ENCODE data around the gene MCM9.

MCM9 gene

GRCh38 chr6:118965371-118965770 is 30.4 kb upstream of the MCM9 start:
- Histone ChIP-seq H3K27me3 (ENCODE audit: control insufficient read depth in 1 of 2, insufficient read depth in 2 of 2, low read length in 2 of 2) (no peaks in the 10 kb centered on the region), H3K9ac (ENCODE audit: low read length in 2 of 2) (no peak overlapping the region), H3K4me3 (ENCODE audit: low read length in 2 of 2) (no peak overlapping the region), H3K4me1 (ENCODE audit: control insufficient read depth, insufficient read depth, low read length) (no peaks in the 10 kb centered on the region), H3K36me3 (ENCODE audit: control insufficient read depth in 2 of 2, insufficient read depth in 2 of 2, low read length in 2 of 2) (no peaks in the 10 kb centered on the region), H3K27ac (ENCODE audit: low read length) (no peak overlapping the region), H3K9me3 (ENCODE audit: control insufficient read depth in 2 of 2, low read length in 2 of 2) (no peaks in the 10 kb centered on the region)

- no peak overlapping the region for H3K27ac ChIP-seq (ENCODE audit: low read length)
- H3K36me3 ChIP-seq (ENCODE audit: control insufficient read depth in 2 of 2, insufficient read depth in 2 of 2, low read length in 2 of 2) = no peaks in the 10 kb centered on the region
- H3K27me3 ChIP-seq (ENCODE audit: control insufficient read depth in 1 of 2, insufficient read depth in 2 of 2, low read length in 2 of 2) = no peaks in the 10 kb centered on the region
- no peaks in the 10 kb centered on the region for H3K9me3 ChIP-seq (ENCODE audit: control insufficient read depth in 2 of 2, low read length in 2 of 2)
- H3K4me3 ChIP-seq (ENCODE audit: low read length in 2 of 2) = no peak overlapping the region
- no peak overlapping the region for H3K9ac ChIP-seq (ENCODE audit: low read length in 2 of 2)
- no peaks in the 10 kb centered on the region for H3K4me1 ChIP-seq (ENCODE audit: control insufficient read depth, insufficient read depth, low read length)
Observed at GRCh38 chr6:118963003-118963402, 28.0 kb upstream of the MCM9 start.

- Histone ChIP-seq H3K4me1 (ENCODE audit: control insufficient read depth, insufficient read depth, low read length) (no peaks in the 10 kb centered on the region), H3K4me3 (ENCODE audit: low read length in 2 of 2) (no peak overlapping the region), H3K27me3 (ENCODE audit: control insufficient read depth in 1 of 2, insufficient read depth in 2 of 2, low read length in 2 of 2) (no peaks in the 10 kb centered on the region), H3K36me3 (ENCODE audit: control insufficient read depth in 2 of 2, insufficient read depth in 2 of 2, low read length in 2 of 2) (no peaks in the 10 kb centered on the region), H3K9me3 (ENCODE audit: control insufficient read depth in 2 of 2, low read length in 2 of 2) (no peaks in the 10 kb centered on the region), H3K27ac (ENCODE audit: low read length) (no peak overlapping the region), H3K9ac (ENCODE audit: low read length in 2 of 2) (no peak overlapping the region)
Observed at GRCh38 chr6:118959903-118960302, 24.9 kb upstream of the MCM9 start.

GRCh38 chr6:118953391-118953790 is 18.4 kb upstream of the MCM9 start:
- no peak overlapping the region for H3K9ac ChIP-seq (ENCODE audit: low read length in 2 of 2)
- H3K4me1 ChIP-seq (ENCODE audit: control insufficient read depth, insufficient read depth, low read length) = no peaks in the 10 kb centered on the region
- no peaks in the 10 kb centered on the region for H3K9me3 ChIP-seq (ENCODE audit: control insufficient read depth in 2 of 2, low read length in 2 of 2)
- H3K27me3 ChIP-seq (ENCODE audit: control insufficient read depth in 1 of 2, insufficient read depth in 2 of 2, low read length in 2 of 2) = no peaks in the 10 kb centered on the region
- no peak overlapping the region for H3K4me3 ChIP-seq (ENCODE audit: low read length in 2 of 2)
- no peaks in the 10 kb centered on the region for H3K36me3 ChIP-seq (ENCODE audit: control insufficient read depth in 2 of 2, insufficient read depth in 2 of 2, low read length in 2 of 2)
- H3K27ac ChIP-seq (ENCODE audit: low read length) = no peak overlapping the region

- H3K4me1 ChIP-seq (ENCODE audit: control insufficient read depth, insufficient read depth, low read length) = no peaks in the 10 kb centered on the region
- H3K27me3 ChIP-seq (ENCODE audit: control insufficient read depth in 1 of 2, insufficient read depth in 2 of 2, low read length in 2 of 2) = no peaks in the 10 kb centered on the region
Observed at GRCh38 chr6:118952683-118953082, 17.7 kb upstream of the MCM9 start.

GRCh38 chr6:118945217-118945616 is 10.3 kb upstream of the MCM9 start:
- Histone ChIP-seq H3K27me3 (ENCODE audit: control insufficient read depth in 1 of 2, insufficient read depth in 2 of 2, low read length in 2 of 2) (no peaks in the 10 kb centered on the region), H3K36me3 (ENCODE audit: control insufficient read depth in 2 of 2, insufficient read depth in 2 of 2, low read length in 2 of 2) (no peaks in the 10 kb centered on the region), H3K4me3 (ENCODE audit: low read length in 2 of 2) (no peak overlapping the region), H3K27ac (ENCODE audit: low read length) (no peak overlapping the region), H3K4me1 (ENCODE audit: control insufficient read depth, insufficient read depth, low read length) (no peaks in the 10 kb centered on the region), H3K9ac (ENCODE audit: low read length in 2 of 2) (no peak overlapping the region), H3K9me3 (ENCODE audit: control insufficient read depth in 2 of 2, low read length in 2 of 2) (peaks cover 0 to 3% of the 10 kb centered on the region in 2 donors)

More at GRCh38 chr6:118952683-118953082, 17.7 kb upstream of the MCM9 start:
- Histone ChIP-seq H3K9ac (ENCODE audit: low read length in 2 of 2) (no peak overlapping the region), H3K4me3 (ENCODE audit: low read length in 2 of 2) (no peak overlapping the region), H3K36me3 (ENCODE audit: control insufficient read depth in 2 of 2, insufficient read depth in 2 of 2, low read length in 2 of 2) (no peaks in the 10 kb centered on the region), H3K27ac (ENCODE audit: low read length) (no peak overlapping the region), H3K9me3 (ENCODE audit: control insufficient read depth in 2 of 2, low read length in 2 of 2) (peaks cover 0 to 3% of the 10 kb centered on the region in 2 donors)

- no peak overlapping the region for H3K9ac ChIP-seq (ENCODE audit: low read length in 2 of 2)
- no peak overlapping the region for H3K27ac ChIP-seq (ENCODE audit: low read length)
Observed at GRCh38 chr6:118940770-118941169, 5.8 kb upstream of the MCM9 start.

GRCh38 chr6:118939683-118940082 is 4.7 kb upstream of the MCM9 start:
- Histone ChIP-seq H3K27ac (ENCODE audit: low read length) (no peak overlapping the region), H3K4me1 (ENCODE audit: control insufficient read depth, insufficient read depth, low read length) (no peaks in the 10 kb centered on the region), H3K27me3 (ENCODE audit: control insufficient read depth in 1 of 2, insufficient read depth in 2 of 2, low read length in 2 of 2) (no peaks in the 10 kb centered on the region), H3K36me3 (ENCODE audit: control insufficient read depth in 2 of 2, insufficient read depth in 2 of 2, low read length in 2 of 2) (no peaks in the 10 kb centered on the region), H3K9ac (ENCODE audit: low read length in 2 of 2) (no peak overlapping the region), H3K4me3 (ENCODE audit: low read length in 2 of 2) (no peak overlapping the region), H3K9me3 (ENCODE audit: control insufficient read depth in 2 of 2, low read length in 2 of 2) (no peaks in the 10 kb centered on the region)

More at GRCh38 chr6:118940770-118941169, 5.8 kb upstream of the MCM9 start:
- Histone ChIP-seq H3K4me1 (ENCODE audit: control insufficient read depth, insufficient read depth, low read length) (no peaks in the 10 kb centered on the region), H3K4me3 (ENCODE audit: low read length in 2 of 2) (no peak overlapping the region), H3K27me3 (ENCODE audit: control insufficient read depth in 1 of 2, insufficient read depth in 2 of 2, low read length in 2 of 2) (no peaks in the 10 kb centered on the region), H3K36me3 (ENCODE audit: control insufficient read depth in 2 of 2, insufficient read depth in 2 of 2, low read length in 2 of 2) (no peaks in the 10 kb centered on the region), H3K9me3 (ENCODE audit: control insufficient read depth in 2 of 2, low read length in 2 of 2) (no peaks in the 10 kb centered on the region)

- peak overlapping the region in 1 of 2 donors; percentile 92 for H3K4me3 ChIP-seq (ENCODE audit: low read length in 2 of 2)
- H3K27me3 ChIP-seq (ENCODE audit: control insufficient read depth in 1 of 2, insufficient read depth in 2 of 2, low read length in 2 of 2) = no peaks in the 10 kb centered on the region
- no peaks in the 10 kb centered on the region for H3K4me1 ChIP-seq (ENCODE audit: control insufficient read depth, insufficient read depth, low read length)
- no peak overlapping the region for H3K27ac ChIP-seq (ENCODE audit: low read length)
- peaks cover 0 to 4% of the 10 kb centered on the region in 2 donors for H3K36me3 ChIP-seq (ENCODE audit: control insufficient read depth in 2 of 2, insufficient read depth in 2 of 2, low read length in 2 of 2)
- H3K9ac ChIP-seq (ENCODE audit: low read length in 2 of 2) = no peak overlapping the region
- no peaks in the 10 kb centered on the region for H3K9me3 ChIP-seq (ENCODE audit: control insufficient read depth in 2 of 2, low read length in 2 of 2)
Observed at GRCh38 chr6:118935978-118936703, 1.2 kb upstream of the MCM9 start.

GRCh38 chr6:118935331-118935668 is 341 bp upstream of the MCM9 start:
- Histone ChIP-seq H3K4me3 (ENCODE audit: low read length in 2 of 2) (peak overlapping the region; percentile 92 to 98), H3K4me1 (ENCODE audit: control insufficient read depth, insufficient read depth, low read length) (no peaks in the 10 kb centered on the region), H3K36me3 (ENCODE audit: control insufficient read depth in 2 of 2, insufficient read depth in 2 of 2, low read length in 2 of 2) (peaks cover 0 to 4% of the 10 kb centered on the region in 2 donors), H3K9ac (ENCODE audit: low read length in 2 of 2) (peak overlapping the region; percentile 88 to 98), H3K27ac (ENCODE audit: low read length) (peak overlapping the region; percentile 82), H3K27me3 (ENCODE audit: control insufficient read depth in 1 of 2, insufficient read depth in 2 of 2, low read length in 2 of 2) (no peaks in the 10 kb centered on the region), H3K9me3 (ENCODE audit: control insufficient read depth in 2 of 2, low read length in 2 of 2) (no peaks in the 10 kb centered on the region)

- Histone ChIP-seq H3K4me1 (ENCODE audit: control insufficient read depth, insufficient read depth, low read length) (no peaks in the 10 kb centered on the region), H3K4me3 (ENCODE audit: low read length in 2 of 2) (peak overlapping the region; percentile 92 to 98), H3K27me3 (ENCODE audit: control insufficient read depth in 1 of 2, insufficient read depth in 2 of 2, low read length in 2 of 2) (no peaks in the 10 kb centered on the region), H3K9ac (ENCODE audit: low read length in 2 of 2) (peak overlapping the region in 1 of 2 donors; percentile 98), H3K36me3 (ENCODE audit: control insufficient read depth in 2 of 2, insufficient read depth in 2 of 2, low read length in 2 of 2) (peaks cover 0 to 4% of the 10 kb centered on the region in 2 donors), H3K9me3 (ENCODE audit: control insufficient read depth in 2 of 2, low read length in 2 of 2) (no peaks in the 10 kb centered on the region), H3K27ac (ENCODE audit: low read length) (peak overlapping the region; percentile 82)
Observed at GRCh38 chr6:118933855-118934460, 1.0 kb downstream of the MCM9 start.

Measured in stomach smooth muscle (tissue), 2 donors.